ENCODE data around the gene NAALADL2.

The NAALADL2 gene

DNA sequence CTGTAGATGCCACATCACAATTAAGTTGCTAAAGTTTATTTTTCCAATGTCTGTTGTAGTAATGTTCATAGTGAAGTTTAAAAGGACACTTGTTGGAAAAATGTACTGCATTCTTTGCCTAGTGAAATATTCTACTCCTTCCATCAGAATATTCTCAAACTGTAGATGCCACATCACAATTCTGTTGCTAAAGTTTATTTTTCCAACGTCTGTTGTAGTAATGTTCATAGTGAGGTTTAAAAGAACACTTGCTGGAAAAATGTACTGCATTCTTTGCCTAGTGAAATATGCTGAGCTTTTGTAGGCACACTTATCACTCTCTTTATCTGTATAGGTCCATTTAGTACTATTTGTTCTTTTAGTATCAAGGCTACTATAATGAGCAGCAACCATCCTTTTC, 836.1 kb downstream of the NAALADL2 start:
- H3K79me2 ChIP-seq (ENCODE audit: insufficient read depth, low read length) = no peaks in the 10 kb centered on the region
- H3K4me2 ChIP-seq (ENCODE audit: low read length) = no peak overlapping the region
- H4K20me1 ChIP-seq (ENCODE audit: insufficient read depth, low read length) = no peaks in the 10 kb centered on the region
- no peaks in the 10 kb centered on the region for H3K9me3 ChIP-seq (ENCODE audit: low read length)
- no peak overlapping the region for H3K4me3 ChIP-seq (ENCODE audit: low read depth, low read length, poor library complexity, severe bottlenecking)
- H3K27me3 ChIP-seq (ENCODE audit: insufficient read depth, low read length) = no peaks in the 10 kb centered on the region
- H3K9me2 ChIP-seq (ENCODE audit: low read depth, low read length) = no peaks in the 10 kb centered on the region
- TF ChIP-seq EZH2 (IDR thresholded peaks at IDR 0.05; ENCODE audit: borderline replicate concordance, low read length) = no peak
- TF ChIP-seq, protein P1, sequence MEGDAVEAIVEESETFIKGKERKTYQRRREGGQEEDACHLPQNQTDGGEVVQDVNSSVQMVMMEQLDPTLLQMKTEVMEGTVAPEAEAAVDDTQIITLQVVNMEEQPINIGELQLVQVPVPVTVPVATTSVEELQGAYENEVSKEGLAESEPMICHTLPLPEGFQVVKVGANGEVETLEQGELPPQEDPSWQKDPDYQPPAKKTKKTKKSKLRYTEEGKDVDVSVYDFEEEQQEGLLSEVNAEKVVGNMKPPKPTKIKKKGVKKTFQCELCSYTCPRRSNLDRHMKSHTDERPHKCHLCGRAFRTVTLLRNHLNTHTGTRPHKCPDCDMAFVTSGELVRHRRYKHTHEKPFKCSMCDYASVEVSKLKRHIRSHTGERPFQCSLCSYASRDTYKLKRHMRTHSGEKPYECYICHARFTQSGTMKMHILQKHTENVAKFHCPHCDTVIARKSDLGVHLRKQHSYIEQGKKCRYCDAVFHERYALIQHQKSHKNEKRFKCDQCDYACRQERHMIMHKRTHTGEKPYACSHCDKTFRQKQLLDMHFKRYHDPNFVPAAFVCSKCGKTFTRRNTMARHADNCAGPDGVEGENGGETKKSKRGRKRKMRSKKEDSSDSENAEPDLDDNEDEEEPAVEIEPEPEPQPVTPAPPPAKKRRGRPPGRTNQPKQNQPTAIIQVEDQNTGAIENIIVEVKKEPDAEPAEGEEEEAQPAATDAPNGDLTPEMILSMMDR (IDR thresholded peaks at IDR 0.05; ENCODE audit: low read length) = no peak
- no peaks in the 10 kb centered on the region for H3K4me1 ChIP-seq (ENCODE audit: insufficient read depth, low read length, severe bottlenecking)
- no peaks in the 10 kb centered on the region for H3F3A ChIP-seq (ENCODE audit: insufficient read depth, low read length)
- H3K36me3 ChIP-seq (ENCODE audit: insufficient read depth, low read length) = no peaks in the 10 kb centered on the region
- no peak overlapping the region for H3K9ac ChIP-seq (ENCODE audit: low read length)
- no peak overlapping the region for H3K27ac ChIP-seq (ENCODE audit: low read depth, low read length, poor library complexity, severe bottlenecking)
- H2AFZ ChIP-seq (ENCODE audit: low read length) = no peak overlapping the region

DNA sequence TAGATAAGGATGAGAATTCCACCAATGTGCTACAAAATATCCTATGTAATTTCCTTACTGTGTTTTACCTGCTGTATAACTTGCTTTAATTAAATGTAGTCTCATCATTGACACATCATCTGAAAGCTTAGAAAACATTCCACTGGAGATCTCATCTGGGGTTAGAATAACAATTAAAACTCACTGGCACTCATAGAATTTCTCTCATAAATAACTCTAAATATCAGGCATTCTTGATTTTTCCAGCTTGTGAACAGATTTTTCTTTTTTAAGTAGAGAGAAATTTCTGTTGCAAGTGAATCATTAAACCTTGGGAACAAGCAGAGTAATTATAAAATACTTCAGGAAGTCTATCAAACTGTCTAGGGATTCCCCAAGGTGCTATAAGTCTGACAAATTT, 843.8 kb downstream of the NAALADL2 start:
- Histone ChIP-seq H3K79me2 (ENCODE audit: insufficient read depth, low read length) (no peaks in the 10 kb centered on the region), H3K9me2 (ENCODE audit: low read depth, low read length) (no peaks in the 10 kb centered on the region), H3K4me2 (ENCODE audit: low read length) (no peak overlapping the region), H3K27me3 (ENCODE audit: insufficient read depth, low read length) (no peaks in the 10 kb centered on the region), H3K9ac (ENCODE audit: low read length) (no peak overlapping the region), H3K4me3 (ENCODE audit: low read depth, low read length, poor library complexity, severe bottlenecking) (no peak overlapping the region), H3K9me3 (ENCODE audit: low read length) (no peaks in the 10 kb centered on the region), H3K36me3 (ENCODE audit: insufficient read depth, low read length) (no peaks in the 10 kb centered on the region), H3K27ac (ENCODE audit: low read depth, low read length, poor library complexity, severe bottlenecking) (no peak overlapping the region), H2AFZ (ENCODE audit: low read length) (no peak overlapping the region), H4K20me1 (ENCODE audit: insufficient read depth, low read length) (no peaks in the 10 kb centered on the region), H3K4me1 (ENCODE audit: insufficient read depth, low read length, severe bottlenecking) (no peaks in the 10 kb centered on the region), H3F3A (ENCODE audit: insufficient read depth, low read length) (no peaks in the 10 kb centered on the region)
- no peak for TF ChIP-seq EZH2 (IDR thresholded peaks at IDR 0.05; ENCODE audit: borderline replicate concordance, low read length)
- TF ChIP-seq, protein P1 (IDR thresholded peaks at IDR 0.05; ENCODE audit: low read length) = no peak

DNA sequence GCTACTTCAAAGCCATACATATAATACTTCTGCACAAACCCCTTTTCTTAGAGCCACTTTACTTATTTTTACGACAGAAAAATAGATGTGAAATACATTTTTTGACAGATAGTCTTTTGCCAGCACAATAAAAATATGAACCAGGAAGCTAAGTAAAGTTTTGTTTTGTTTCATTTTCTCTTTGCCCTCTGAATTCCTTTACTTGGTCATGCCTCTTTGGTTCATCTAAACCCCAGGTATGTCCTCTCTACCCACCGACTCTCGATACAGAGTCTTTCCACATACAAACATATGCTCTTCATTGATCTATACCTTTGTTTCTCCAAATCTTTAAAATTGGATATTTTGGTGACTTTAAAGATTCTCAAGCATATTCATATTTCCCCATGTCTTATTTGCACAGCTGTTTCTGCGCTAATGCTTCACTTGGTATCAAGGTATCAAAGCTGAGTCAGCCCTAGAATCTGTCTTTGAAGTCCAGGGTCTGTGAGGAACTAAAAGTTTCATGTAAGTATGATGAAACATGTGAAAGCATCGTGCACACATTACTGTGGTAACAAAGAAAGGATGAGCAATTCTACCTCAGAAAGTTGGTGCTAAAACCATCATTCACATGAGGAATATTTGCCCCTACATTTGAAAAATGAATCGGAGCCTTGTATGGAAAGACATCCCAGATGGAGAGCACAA, 845.4 kb downstream of the NAALADL2 start:
- Histone ChIP-seq H3K4me3 (ENCODE audit: low read depth, low read length, poor library complexity, severe bottlenecking) (no peak overlapping the region), H3K4me2 (ENCODE audit: low read length) (no peak overlapping the region), H3F3A (ENCODE audit: insufficient read depth, low read length) (no peaks in the 10 kb centered on the region), H3K27me3 (ENCODE audit: insufficient read depth, low read length) (no peaks in the 10 kb centered on the region), H4K20me1 (ENCODE audit: insufficient read depth, low read length) (no peaks in the 10 kb centered on the region), H3K9me2 (ENCODE audit: low read depth, low read length) (no peaks in the 10 kb centered on the region), H3K4me1 (ENCODE audit: insufficient read depth, low read length, severe bottlenecking) (no peaks in the 10 kb centered on the region), H3K79me2 (ENCODE audit: insufficient read depth, low read length) (no peaks in the 10 kb centered on the region), H3K36me3 (ENCODE audit: insufficient read depth, low read length) (no peaks in the 10 kb centered on the region), H3K9ac (ENCODE audit: low read length) (no peak overlapping the region), H3K9me3 (ENCODE audit: low read length) (no peaks in the 10 kb centered on the region), H2AFZ (ENCODE audit: low read length) (no peak overlapping the region), H3K27ac (ENCODE audit: low read depth, low read length, poor library complexity, severe bottlenecking) (no peak overlapping the region)
- TF ChIP-seq, protein P1 (IDR thresholded peaks at IDR 0.05; ENCODE audit: low read length) = no peak
- TF ChIP-seq EZH2 (IDR thresholded peaks at IDR 0.05; ENCODE audit: borderline replicate concordance, low read length) = no peak

All from OCI-LY1 (cell line).